HepG2 (cell line): ENCODE results near the gene MTOR. TPM values are rescaled to one million over a fixed set of nuclear protein-coding genes. Genes with fewer than 3 reads are reported as not detected.

ENCODE experiments used
- CBX5 ChIP-seq: sonication (generic); formaldehyde crosslinking; IDR thresholded peaks from 2 replicates; pipeline ENCODE4 v1.4.0; 2020; ENCODE audit warnings: missing genetic modification reagents, borderline replicate concordance
- ELF3 ChIP-seq: IDR thresholded peaks from 2 replicates; pipeline ENCODE4 v1.6.1; 2016; ENCODE audit warnings: missing genetic modification reagents, missing compliant biosample characterization
- FOXA3 ChIP-seq: IDR thresholded peaks from 2 replicates; pipeline ENCODE4 v1.6.1; 2016; ENCODE audit warnings: missing genetic modification reagents, missing compliant biosample characterization
- FOXK2 ChIP-seq: fragments of 450-650 bp; IDR thresholded peaks from 2 replicates; pipeline ENCODE4 v1.6.1; 2016
- HOXA3 ChIP-seq: sonication (generic); formaldehyde crosslinking; IDR thresholded peaks from 2 replicates; pipeline ENCODE4 v1.5.0; 2020; ENCODE audit warnings: missing genetic modification reagents
- NFYC ChIP-seq: IDR thresholded peaks from 2 replicates; pipeline ENCODE4 v1.6.1; 2016; ENCODE audit warnings: missing genetic modification reagents, missing compliant biosample characterization
- NKX3-1 ChIP-seq: sonication (generic); formaldehyde crosslinking; IDR thresholded peaks from 2 replicates; pipeline ENCODE4 v1.5.0; 2020; ENCODE audit warnings: missing genetic modification reagents
- NRL ChIP-seq: sonication (generic); formaldehyde crosslinking; IDR thresholded peaks from 2 replicates; pipeline ENCODE4 v1.5.0; 2020; ENCODE audit warnings: missing genetic modification reagents, mild to moderate bottlenecking, moderate library complexity, borderline replicate concordance
- RNF2 ChIP-seq: fragments of 450-650 bp; conservative IDR thresholded peaks from 2 replicates; pipeline ENCODE4 v1.6.1; 2016; ENCODE audit warnings: low read depth
- RXRB ChIP-seq: IDR thresholded peaks from 2 replicates; pipeline ENCODE4 v1.6.1; 2016; ENCODE audit warnings: borderline replicate concordance, missing genetic modification reagents, missing compliant biosample characterization
- ZNF468 ChIP-seq: sonication (generic); formaldehyde crosslinking; IDR thresholded peaks from 2 replicates; pipeline ENCODE4 v1.8.0; 2022; ENCODE audit warnings: mild to moderate bottlenecking, moderate library complexity, missing genetic modification reagents
- ZNF562 ChIP-seq: sonication (generic); formaldehyde crosslinking; IDR thresholded peaks from 2 replicates; pipeline ENCODE4 v1.8.0; 2022; ENCODE audit warnings: missing genetic modification reagents, borderline replicate concordance
- ZNF780A ChIP-seq: sonication (generic); formaldehyde crosslinking; IDR thresholded peaks from 2 replicates; pipeline ENCODE4 v1.8.0; 2022; ENCODE audit warnings: mild to moderate bottlenecking, missing genetic modification reagents, moderate library complexity
- polyA plus RNA-seq, 8 experiments: library from polyadenylated mRNA; depleted of rRNA in 3 of 8; stranded (reverse) in 7 of 8; unstranded in 1 of 8; fragments of >200 nt; fragmentation: Illumina TruSeq in 4 of 8; extraction: Trizol in 4 of 8; gene quantifications; 2 replicates each; pipeline versions ENCODE4 v1.2.1 to v1.2.3, GENCODE V29; 2011 to 2016; ENCODE audit warnings: low read depth in 4 of 8, missing spikeins in 1 of 8, mixed read lengths in 1 of 8; ENCODE audit not compliant: insufficient read depth in 1 of 8
- total RNA-seq, 5 experiments: library from RNA; depleted of rRNA; stranded (reverse); fragments of >200 nt; fragmentation: Illumina TruSeq; extraction: Trizol; gene quantifications; 2 replicates each; pipeline ENCODE4 v1.2.3, GENCODE V29; 2016; ENCODE audit warnings: low read depth in 1 of 5
- TF ChIP-seq, protein P1 (sequence below), 2 experiments: fragments of 450-650 bp in 1 of 2; sonication (generic) in 1 of 2; formaldehyde crosslinking; IDR thresholded peaks; 2 replicates each; pipeline versions ENCODE4 v1.5.0 to v1.8.0; 2020 to 2022; ENCODE audit warnings: mild to moderate bottlenecking in 1 of 2, missing genetic modification reagents in 1 of 2
- TF ChIP-seq, protein P2 (sequence below): sonication (generic); formaldehyde crosslinking; conservative IDR thresholded peaks from 2 replicates; pipeline ENCODE4 v1.5.0; 2020; ENCODE audit warnings: missing genetic modification reagents
- TF ChIP-seq, protein P3 (sequence below), 2 experiments: sonication (generic) in 1 of 2; formaldehyde crosslinking in 1 of 2; IDR thresholded peaks; 2 replicates each; pipeline versions ENCODE4 v1.4.0 to v1.6.1; 2016 to 2020; ENCODE audit warnings: borderline replicate concordance in 1 of 2, low read depth in 1 of 2, mild to moderate bottlenecking in 1 of 2, missing genetic modification reagents in 1 of 2
- TF ChIP-seq, protein P4 (sequence below): IDR thresholded peaks from 2 replicates; pipeline ENCODE4 v1.6.1; 2018; ENCODE audit warnings: missing genetic modification reagents, mild to moderate bottlenecking, missing compliant biosample characterization
- TF ChIP-seq, protein P5 (sequence below): sonication (generic); formaldehyde crosslinking; IDR thresholded peaks from 2 replicates; pipeline ENCODE4 v1.4.0; 2020; ENCODE audit warnings: missing genetic modification reagents, borderline replicate concordance

Gene MTOR
- total and polyA plus RNA-seq, 2 of the 13 experiments (the other 11 are each of a cell fraction or from before 2014, with no cell fraction given): 24.6 to 34.6 TPM

DNA sequence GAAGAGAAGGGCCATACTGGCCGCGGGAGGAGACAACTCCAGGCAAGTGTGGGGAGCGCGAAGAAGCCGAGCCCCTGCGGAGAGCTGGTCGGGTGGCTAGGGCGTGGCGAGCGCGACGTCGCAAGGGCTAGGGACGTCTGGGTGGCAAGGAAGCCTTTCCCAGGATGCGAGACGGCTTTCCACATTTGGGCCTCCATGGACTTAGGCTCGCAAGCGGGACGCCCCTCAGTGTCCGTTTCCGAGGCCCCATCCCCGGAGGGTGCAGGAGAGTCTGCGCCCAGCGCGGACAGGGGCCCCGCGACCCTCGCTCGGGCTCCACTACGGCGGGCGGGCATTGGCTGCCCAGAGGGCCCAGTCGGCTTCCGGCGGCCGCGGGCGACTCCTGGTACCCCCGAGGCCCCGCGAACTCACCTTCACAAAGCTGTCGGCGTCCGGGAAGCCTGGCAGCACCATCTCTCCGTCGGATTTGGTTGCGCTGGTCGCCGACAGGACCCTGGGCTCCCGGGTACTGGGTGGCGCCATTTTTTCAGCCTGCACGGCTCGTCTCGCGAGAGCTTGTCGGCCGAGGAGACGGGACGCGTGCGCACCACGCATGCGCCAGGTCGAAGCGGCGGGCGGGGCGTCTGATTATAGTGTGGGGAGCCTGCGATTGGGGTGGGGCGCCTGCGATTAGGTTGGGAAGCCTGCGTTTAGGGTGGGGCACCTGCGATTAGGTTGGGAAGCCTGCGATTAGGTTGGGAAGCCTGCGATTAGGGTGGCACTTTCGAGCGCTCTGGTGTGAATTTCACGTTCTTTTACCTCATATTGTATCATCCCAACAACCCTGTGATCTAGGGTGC, 162.8 kb downstream of the MTOR start, which contains the start of gene EXOSC10 (continued):
- TF ChIP-seq, protein P1, sequence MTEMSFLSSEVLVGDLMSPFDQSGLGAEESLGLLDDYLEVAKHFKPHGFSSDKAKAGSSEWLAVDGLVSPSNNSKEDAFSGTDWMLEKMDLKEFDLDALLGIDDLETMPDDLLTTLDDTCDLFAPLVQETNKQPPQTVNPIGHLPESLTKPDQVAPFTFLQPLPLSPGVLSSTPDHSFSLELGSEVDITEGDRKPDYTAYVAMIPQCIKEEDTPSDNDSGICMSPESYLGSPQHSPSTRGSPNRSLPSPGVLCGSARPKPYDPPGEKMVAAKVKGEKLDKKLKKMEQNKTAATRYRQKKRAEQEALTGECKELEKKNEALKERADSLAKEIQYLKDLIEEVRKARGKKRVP (CRISPR knock-in tag; IDR thresholded peaks at IDR 0.05): 0 out of 4 replicates have a peak, but pooled peaks of 1 of the 2 experiments have one; percentile 21
- TF ChIP-seq, protein P2, sequence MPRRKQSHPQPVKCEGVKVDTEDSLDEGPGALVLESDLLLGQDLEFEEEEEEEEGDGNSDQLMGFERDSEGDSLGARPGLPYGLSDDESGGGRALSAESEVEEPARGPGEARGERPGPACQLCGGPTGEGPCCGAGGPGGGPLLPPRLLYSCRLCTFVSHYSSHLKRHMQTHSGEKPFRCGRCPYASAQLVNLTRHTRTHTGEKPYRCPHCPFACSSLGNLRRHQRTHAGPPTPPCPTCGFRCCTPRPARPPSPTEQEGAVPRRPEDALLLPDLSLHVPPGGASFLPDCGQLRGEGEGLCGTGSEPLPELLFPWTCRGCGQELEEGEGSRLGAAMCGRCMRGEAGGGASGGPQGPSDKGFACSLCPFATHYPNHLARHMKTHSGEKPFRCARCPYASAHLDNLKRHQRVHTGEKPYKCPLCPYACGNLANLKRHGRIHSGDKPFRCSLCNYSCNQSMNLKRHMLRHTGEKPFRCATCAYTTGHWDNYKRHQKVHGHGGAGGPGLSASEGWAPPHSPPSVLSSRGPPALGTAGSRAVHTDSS (CRISPR knock-in tag): no peak; the same call in 1 of the 2 replicates
- peak; percentile 59; the same call in 1 of the 2 replicates for TF ChIP-seq NKX3-1 (CRISPR knock-in tag)
- no peak for TF ChIP-seq ZNF468
- TF ChIP-seq ZNF780A (CRISPR knock-in tag): no peak
- no peak for TF ChIP-seq RXRB (CRISPR knock-in tag)
- TF ChIP-seq, protein P3, sequence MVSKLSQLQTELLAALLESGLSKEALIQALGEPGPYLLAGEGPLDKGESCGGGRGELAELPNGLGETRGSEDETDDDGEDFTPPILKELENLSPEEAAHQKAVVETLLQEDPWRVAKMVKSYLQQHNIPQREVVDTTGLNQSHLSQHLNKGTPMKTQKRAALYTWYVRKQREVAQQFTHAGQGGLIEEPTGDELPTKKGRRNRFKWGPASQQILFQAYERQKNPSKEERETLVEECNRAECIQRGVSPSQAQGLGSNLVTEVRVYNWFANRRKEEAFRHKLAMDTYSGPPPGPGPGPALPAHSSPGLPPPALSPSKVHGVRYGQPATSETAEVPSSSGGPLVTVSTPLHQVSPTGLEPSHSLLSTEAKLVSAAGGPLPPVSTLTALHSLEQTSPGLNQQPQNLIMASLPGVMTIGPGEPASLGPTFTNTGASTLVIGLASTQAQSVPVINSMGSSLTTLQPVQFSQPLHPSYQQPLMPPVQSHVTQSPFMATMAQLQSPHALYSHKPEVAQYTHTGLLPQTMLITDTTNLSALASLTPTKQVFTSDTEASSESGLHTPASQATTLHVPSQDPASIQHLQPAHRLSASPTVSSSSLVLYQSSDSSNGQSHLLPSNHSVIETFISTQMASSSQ (IDR thresholded peaks at IDR 0.05; ENCODE audit: low read depth): no peak
- TF ChIP-seq, protein P3 (CRISPR knock-in tag; IDR thresholded peaks at IDR 0.05; ENCODE audit: borderline replicate concordance): 0 out of 2 replicates have a peak, but pooled peaks have one; percentile 17
- TF ChIP-seq CBX5 (CRISPR knock-in tag): no peak
- TF ChIP-seq HOXA3 (CRISPR knock-in tag): peak; percentile 72
- no peak for TF ChIP-seq FOXA3 (CRISPR knock-in tag)
- TF ChIP-seq FOXK2: no peak
- TF ChIP-seq, protein P4, sequence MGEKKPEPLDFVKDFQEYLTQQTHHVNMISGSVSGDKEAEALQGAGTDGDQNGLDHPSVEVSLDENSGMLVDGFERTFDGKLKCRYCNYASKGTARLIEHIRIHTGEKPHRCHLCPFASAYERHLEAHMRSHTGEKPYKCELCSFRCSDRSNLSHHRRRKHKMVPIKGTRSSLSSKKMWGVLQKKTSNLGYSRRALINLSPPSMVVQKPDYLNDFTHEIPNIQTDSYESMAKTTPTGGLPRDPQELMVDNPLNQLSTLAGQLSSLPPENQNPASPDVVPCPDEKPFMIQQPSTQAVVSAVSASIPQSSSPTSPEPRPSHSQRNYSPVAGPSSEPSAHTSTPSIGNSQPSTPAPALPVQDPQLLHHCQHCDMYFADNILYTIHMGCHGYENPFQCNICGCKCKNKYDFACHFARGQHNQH (CRISPR knock-in tag): no peak
- no peak for TF ChIP-seq RNF2
- TF ChIP-seq, protein P5, sequence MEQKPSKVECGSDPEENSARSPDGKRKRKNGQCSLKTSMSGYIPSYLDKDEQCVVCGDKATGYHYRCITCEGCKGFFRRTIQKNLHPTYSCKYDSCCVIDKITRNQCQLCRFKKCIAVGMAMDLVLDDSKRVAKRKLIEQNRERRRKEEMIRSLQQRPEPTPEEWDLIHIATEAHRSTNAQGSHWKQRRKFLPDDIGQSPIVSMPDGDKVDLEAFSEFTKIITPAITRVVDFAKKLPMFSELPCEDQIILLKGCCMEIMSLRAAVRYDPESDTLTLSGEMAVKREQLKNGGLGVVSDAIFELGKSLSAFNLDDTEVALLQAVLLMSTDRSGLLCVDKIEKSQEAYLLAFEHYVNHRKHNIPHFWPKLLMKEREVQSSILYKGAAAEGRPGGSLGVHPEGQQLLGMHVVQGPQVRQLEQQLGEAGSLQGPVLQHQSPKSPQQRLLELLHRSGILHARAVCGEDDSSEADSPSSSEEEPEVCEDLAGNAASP (CRISPR knock-in tag): no peak
- TF ChIP-seq NFYC (CRISPR knock-in tag): no peak
- no peak; the same call in 1 of the 2 replicates for TF ChIP-seq ELF3
- TF ChIP-seq NRL: peak; percentile 57; the same call in 1 of the 2 replicates
- TF ChIP-seq ZNF562 (CRISPR knock-in tag): no peak
